ENCODE data around the gene RXFP2.

- TF ChIP-seq CTCF (IDR thresholded peaks at IDR 0.05; ENCODE audit: insufficient read depth, low read length) (no peak), GABPA (IDR thresholded peaks at IDR 0.05; ENCODE audit: low read depth) (no peak), POLR2AphosphoS5 (IDR thresholded peaks at IDR 0.05; ENCODE audit: low read depth) (0 out of 2 replicates have a peak, but pooled peaks have one; percentile 30)
Measured at GRCh38 chr13:31807090-31807541, 67.8 kb downstream of the RXFP2 start.
